Hippocampal formation (tissue), 2 donors: Measurements from ENCODE around the gene UFD1.

Experiments
- DNase-seq, 2 donors: peaks; one replicate each; lab custom pipeline; 2025; lab: John Stamatoyannopoulos, UW

UFD1 gene

GRCh38 chr22:19515654-19516377 lies 36.8 kb upstream of the UFD1 start:
- DNase-seq, result no peak

GRCh38 chr22:19514831-19515565 lies 36.0 kb upstream of the UFD1 start:
- DNase-seq, result no peak

GRCh38 chr22:19513823-19514222 lies 34.8 kb upstream of the UFD1 start:
- DNase-seq, result no peak

- DNase-seq, result no peak
Measured at GRCh38 chr22:19510919-19511341, 31.9 kb upstream of the UFD1 start.

- DNase-seq, result no peak
Measured at GRCh38 chr22:19509923-19510322, 30.9 kb upstream of the UFD1 start.

GRCh38 chr22:19509191-19509590 lies 30.2 kb upstream of the UFD1 start:
- DNase-seq, result no peak

GRCh38 chr22:19508024-19508776 lies 29.2 kb upstream of the UFD1 start:
- DNase-seq, result no peak

GRCh38 chr22:19507534-19507861 lies 28.5 kb upstream of the UFD1 start:
- DNase-seq, result no peak

- no peak for DNase-seq
Measured at GRCh38 chr22:19506212-19506611, 27.2 kb upstream of the UFD1 start.

- no peak for DNase-seq
Measured at GRCh38 chr22:19505735-19506126, 26.7 kb upstream of the UFD1 start.

GRCh38 chr22:19504900-19505734 lies 26.1 kb upstream of the UFD1 start:
- no peak for DNase-seq

GRCh38 chr22:19503869-19504268 lies 24.9 kb upstream of the UFD1 start:
- DNase-seq, result no peak

GRCh38 chr22:19503367-19503766 lies 24.4 kb upstream of the UFD1 start:
- DNase-seq, result no peak

GRCh38 chr22:19501897-19502447 lies 23.0 kb upstream of the UFD1 start:
- no peak for DNase-seq

GRCh38 chr22:19499880-19500242 lies 20.9 kb upstream of the UFD1 start:
- DNase-seq, result no peak

- DNase-seq, result no peak
Measured at GRCh38 chr22:19499236-19499879, 20.4 kb upstream of the UFD1 start.

GRCh38 chr22:19498866-19499190 lies 19.8 kb upstream of the UFD1 start:
- no peak for DNase-seq

GRCh38 chr22:19498154-19498865 lies 19.3 kb upstream of the UFD1 start:
- no peak for DNase-seq

GRCh38 chr22:19497245-19497644 lies 18.3 kb upstream of the UFD1 start:
- DNase-seq, result no peak

GRCh38 chr22:19496324-19496630 lies 17.3 kb upstream of the UFD1 start:
- no peak for DNase-seq
